HFF-Myc (cell line): ENCODE measurements around the gene KCNC4.

Source experiments
- DNase-seq: peaks from one replicate; pipeline ENCODE4 v3.0.0-alpha.2; 2011; ENCODE audit warnings: low read depth; ENCODE audit errors: extremely low read depth
- H3K4me3 ChIP-seq: replicated peaks from 2 replicates; pipeline ENCODE4 v1.5.1; 2011; ENCODE audit warnings: low read depth, mild to moderate bottlenecking, control low read depth, low read length
- TF ChIP-seq, protein P1 (sequence below): IDR thresholded peaks from 2 replicates; pipeline ENCODE4 v1.5.1; 2012; ENCODE audit warnings: mild to moderate bottlenecking, low read depth, low read length, control low read depth; ENCODE audit errors: missing control alignments

The KCNC4 gene

DNA sequence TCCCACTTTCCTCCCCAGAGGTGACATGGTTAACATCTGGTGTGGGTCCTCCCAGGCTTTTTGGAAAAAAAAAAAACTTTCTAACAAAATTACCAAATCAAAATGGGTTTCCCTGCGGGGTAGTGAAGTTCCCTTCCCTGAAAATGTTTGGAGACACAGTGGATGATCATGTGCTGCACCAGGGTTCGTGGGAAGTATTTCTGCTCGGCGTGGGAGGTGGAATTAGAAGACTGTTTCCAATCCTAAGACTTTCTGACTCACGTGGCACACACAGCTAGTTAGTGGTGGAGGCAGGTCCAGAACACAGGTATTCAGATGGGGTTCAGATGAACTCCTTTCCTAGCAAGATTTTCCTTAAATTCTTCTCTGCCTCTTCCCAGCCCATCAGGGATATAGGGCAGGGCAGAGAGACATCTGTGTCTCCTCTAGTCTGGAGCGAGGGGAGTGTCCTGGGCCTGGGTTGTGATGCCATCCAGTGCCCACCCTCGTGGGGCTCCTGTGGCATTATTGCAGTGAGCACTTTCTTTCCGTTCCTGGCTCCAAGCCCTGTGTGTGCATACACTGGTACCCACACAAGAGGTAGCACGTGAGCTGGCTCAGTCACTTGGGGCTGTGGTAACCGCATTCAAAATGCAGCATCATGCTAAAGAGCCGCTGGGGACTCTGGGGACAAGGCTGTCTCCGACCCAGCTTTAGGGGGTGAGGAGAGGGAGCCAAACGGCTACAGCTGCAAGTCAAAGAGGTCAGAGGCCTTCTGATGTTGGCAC, 27.5 kb downstream of the KCNC4 start:
- TF ChIP-seq, protein P1, sequence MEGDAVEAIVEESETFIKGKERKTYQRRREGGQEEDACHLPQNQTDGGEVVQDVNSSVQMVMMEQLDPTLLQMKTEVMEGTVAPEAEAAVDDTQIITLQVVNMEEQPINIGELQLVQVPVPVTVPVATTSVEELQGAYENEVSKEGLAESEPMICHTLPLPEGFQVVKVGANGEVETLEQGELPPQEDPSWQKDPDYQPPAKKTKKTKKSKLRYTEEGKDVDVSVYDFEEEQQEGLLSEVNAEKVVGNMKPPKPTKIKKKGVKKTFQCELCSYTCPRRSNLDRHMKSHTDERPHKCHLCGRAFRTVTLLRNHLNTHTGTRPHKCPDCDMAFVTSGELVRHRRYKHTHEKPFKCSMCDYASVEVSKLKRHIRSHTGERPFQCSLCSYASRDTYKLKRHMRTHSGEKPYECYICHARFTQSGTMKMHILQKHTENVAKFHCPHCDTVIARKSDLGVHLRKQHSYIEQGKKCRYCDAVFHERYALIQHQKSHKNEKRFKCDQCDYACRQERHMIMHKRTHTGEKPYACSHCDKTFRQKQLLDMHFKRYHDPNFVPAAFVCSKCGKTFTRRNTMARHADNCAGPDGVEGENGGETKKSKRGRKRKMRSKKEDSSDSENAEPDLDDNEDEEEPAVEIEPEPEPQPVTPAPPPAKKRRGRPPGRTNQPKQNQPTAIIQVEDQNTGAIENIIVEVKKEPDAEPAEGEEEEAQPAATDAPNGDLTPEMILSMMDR, result no peak
- no peak for DNase-seq
- no peak overlapping the region for H3K4me3 ChIP-seq

DNA sequence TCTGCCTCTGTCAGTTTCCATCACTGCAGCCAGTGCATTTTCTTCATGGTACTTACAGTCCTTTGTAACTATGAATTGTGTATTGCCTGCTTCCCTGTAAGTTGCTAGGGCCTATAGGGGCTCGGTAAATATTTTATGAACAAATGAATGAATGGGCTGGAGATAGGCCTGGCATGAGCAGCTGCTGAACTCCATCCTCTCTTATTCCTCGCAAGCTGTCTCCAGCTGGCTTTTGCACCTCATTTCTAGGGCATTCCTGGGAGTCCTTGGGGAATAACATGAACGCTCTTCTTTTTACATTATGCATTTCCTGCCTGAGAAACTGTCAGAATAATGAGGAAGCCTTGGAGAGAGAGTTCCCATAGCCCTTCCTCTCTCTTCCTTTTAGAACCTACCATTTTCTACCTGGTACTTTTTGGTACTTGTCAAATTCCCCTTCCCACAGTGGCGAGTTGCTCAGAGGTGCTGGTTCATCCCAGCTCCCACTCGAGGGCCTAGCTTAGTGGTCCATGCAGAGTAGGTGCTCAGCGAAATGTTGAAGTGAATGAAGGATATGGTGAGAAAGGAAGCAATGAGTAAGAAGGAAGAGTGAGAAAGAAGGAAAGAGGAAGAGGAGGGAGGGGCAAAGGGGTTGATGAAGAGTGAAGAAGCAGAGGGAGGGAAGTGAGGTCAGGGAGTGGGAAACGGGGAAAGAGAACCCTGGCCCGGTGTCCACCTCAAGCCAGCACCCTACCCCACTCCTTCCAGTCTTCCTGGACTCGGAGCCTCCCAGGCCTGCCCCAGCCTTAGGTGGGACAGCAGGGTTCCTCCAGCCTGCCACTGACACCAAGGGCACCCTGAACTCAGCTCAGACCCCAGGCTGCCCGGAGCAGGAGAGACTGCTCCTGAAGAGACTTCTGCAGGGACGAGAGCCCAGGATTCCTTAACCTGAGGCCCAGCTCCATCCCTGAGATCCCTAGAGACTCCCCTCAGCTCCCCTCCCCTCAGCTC, 29.6 kb downstream of the KCNC4 start:
- TF ChIP-seq, protein P1, result no peak
- no peak overlapping the region for H3K4me3 ChIP-seq
- DNase-seq, result no peak

DNA sequence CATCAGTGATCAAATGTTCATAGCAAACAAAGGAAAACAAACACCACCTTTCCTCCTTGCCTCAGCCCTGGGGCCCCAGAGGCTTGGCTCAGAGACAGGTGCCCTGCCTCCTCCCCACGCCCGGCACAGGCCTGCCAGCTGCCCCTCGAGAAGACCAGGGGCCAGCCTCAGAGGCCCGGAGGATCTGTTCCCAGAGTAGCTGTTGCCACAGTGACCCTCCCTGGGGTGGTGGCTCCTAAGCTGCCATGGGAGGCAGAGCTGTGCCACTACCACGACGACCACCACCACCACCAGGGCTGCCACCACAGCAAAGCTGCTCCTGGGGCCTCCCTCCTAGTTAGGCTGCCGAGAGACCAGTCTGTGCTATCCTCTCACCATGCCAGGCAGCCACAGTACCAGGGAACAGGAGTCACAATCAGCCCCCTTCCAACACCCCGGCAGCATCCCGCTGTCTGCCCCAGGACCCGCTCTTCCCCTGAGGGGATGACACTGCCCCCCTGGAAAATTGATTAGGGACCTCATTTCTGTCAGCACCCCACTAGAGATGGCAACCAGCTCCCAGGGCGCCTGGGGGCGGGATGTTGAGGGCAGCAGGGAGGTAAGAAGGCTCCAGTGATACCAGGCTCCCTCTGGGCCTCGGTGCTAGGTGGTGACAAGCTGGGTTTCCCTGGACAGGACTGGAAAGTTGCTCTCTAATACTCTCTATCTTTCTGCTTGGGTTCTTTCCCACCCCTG, 30.5 kb downstream of the KCNC4 start:
- no peak for DNase-seq
- TF ChIP-seq, protein P1, result no peak
- H3K4me3 ChIP-seq, result no peak overlapping the region

DNA sequence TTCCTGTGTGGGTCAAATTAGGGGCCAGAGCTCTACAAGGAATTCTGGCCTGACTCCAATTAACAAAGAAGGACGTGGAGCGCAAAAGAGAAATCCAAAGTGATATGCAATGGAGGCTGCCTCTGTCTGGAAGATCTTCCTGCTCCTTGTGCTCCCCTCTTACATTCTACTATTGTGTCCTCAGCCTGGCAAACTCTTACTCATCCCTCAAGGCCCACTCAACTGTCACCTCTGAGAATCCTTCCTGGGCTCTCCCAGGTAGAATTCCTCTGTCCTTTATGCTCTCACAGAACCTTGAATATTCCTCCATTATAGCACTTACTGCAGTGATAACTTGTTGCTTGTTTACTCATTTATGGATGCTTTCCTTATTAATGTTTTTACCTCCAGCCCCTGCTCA, 31.4 kb downstream of the KCNC4 start:
- TF ChIP-seq, protein P1, result no peak
- DNase-seq, result no peak
- H3K4me3 ChIP-seq, result no peak overlapping the region

DNA sequence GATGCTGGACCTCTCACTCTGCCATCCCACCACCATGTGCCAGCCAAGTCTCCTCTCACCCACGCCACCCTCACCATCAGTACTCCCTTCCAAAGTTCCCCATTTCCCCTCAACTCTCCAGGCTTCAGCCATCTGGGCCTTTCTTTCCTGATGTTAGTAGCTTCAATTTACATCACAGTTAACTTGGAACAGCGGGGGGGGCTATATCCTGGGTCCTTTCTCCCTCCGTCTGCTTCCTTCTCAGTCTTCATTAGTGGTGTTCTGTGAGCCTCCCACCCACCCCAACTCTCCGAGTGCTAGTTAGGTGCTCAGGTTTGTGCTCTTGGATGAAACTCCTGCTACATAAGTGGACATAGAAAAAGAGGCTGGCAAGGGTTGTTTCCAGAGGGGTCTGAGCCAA, 31.9 kb downstream of the KCNC4 start:
- TF ChIP-seq, protein P1, result no peak
- DNase-seq, result no peak
- no peak overlapping the region for H3K4me3 ChIP-seq

DNA sequence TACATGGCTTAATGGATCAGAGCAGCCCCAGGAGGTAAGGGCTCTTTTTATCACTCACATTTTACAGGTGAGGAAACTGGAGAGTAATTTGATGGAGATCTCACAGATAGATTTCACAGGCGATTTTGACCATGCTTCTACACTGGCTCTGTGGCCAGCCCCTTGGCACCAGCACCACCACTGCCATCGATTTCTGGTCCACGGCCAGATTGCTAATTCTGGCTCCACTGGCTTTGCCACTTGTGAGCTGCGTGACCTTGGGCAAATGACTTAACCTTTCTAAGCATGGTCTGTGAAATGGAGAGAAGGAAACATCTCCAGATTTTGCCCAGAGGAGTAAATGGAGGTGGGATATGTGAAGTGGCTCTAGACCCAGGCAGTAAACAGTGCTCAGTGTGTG, 32.6 kb downstream of the KCNC4 start:
- DNase-seq, result no peak
- no peak overlapping the region for H3K4me3 ChIP-seq
- TF ChIP-seq, protein P1, result no peak
